Measurements from ENCODE around the gene IPO5.

DNA sequence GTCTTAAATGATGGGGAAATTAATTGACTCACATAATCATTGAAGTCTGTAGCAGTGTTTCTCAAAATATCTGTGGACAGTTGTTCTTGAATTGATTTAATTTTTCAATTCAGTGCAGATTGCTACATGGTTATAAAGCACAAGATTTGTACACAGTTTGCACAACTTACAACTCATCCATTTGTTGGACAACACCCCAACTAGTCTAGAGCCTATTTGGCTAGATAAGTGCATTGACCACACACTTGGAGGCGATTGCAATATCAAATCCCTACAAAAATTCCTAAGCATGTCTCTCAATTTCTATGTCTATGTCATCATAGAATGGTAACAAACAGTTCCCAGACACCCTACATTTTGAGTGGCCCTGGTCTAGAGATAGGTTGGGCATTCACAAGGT lies 48.0 kb upstream of the IPO5 start:
- TF ChIP-seq REST (IDR thresholded peaks at IDR 0.05; ENCODE audit: low read depth), result no peak
- no peak for TF ChIP-seq MAX (IDR thresholded peaks at IDR 0.05)

Data from Ishikawa (cell line).